ENCODE results near the gene CUX1.

Gene CUX1

GRCh38 chr7:102306916-102307677 lies 489.7 kb downstream of the CUX1 start:
- H3K4me3 ChIP-seq (ENCODE audit: control insufficient read depth, low read depth, low read length) = no peak overlapping the region
- TF ChIP-seq CTCF (conservative IDR thresholded peaks at IDR 0.05; ENCODE audit: control insufficient read depth, insufficient read depth, low read depth, low read length) = no peak
- no peak for DNase-seq (ENCODE audit: low read depth)

GRCh38 chr7:102310414-102310815 lies 493.0 kb downstream of the CUX1 start:
- H3K4me3 ChIP-seq (ENCODE audit: control insufficient read depth, low read depth, low read length) = no peak overlapping the region
- DNase-seq (ENCODE audit: low read depth) = no peak
- TF ChIP-seq CTCF (conservative IDR thresholded peaks at IDR 0.05; ENCODE audit: control insufficient read depth, insufficient read depth, low read depth, low read length) = no peak

GRCh38 chr7:102312317-102312716 lies 494.9 kb downstream of the CUX1 start:
- H3K4me3 ChIP-seq (ENCODE audit: control insufficient read depth, low read depth, low read length) = no peak overlapping the region
- no peak for DNase-seq (ENCODE audit: low read depth)
- TF ChIP-seq CTCF (conservative IDR thresholded peaks at IDR 0.05; ENCODE audit: control insufficient read depth, insufficient read depth, low read depth, low read length) = no peak

- no peak for TF ChIP-seq CTCF (conservative IDR thresholded peaks at IDR 0.05; ENCODE audit: control insufficient read depth, insufficient read depth, low read depth, low read length)
- DNase-seq (ENCODE audit: low read depth) = no peak
- no peak overlapping the region for H3K4me3 ChIP-seq (ENCODE audit: control insufficient read depth, low read depth, low read length)
Measured at GRCh38 chr7:102313997-102314780, 496.8 kb downstream of the CUX1 start.

GRCh38 chr7:102317231-102318059 lies 500.0 kb downstream of the CUX1 start:
- no peak for DNase-seq (ENCODE audit: low read depth)
- no peak overlapping the region for H3K4me3 ChIP-seq (ENCODE audit: control insufficient read depth, low read depth, low read length)
- no peak for TF ChIP-seq CTCF (conservative IDR thresholded peaks at IDR 0.05; ENCODE audit: control insufficient read depth, insufficient read depth, low read depth, low read length)

GRCh38 chr7:102318482-102318971 lies 501.1 kb downstream of the CUX1 start:
- H3K4me3 ChIP-seq (ENCODE audit: control insufficient read depth, low read depth, low read length) = no peak overlapping the region
- DNase-seq (ENCODE audit: low read depth) = peak; percentile 10
- TF ChIP-seq CTCF (conservative IDR thresholded peaks at IDR 0.05; ENCODE audit: control insufficient read depth, insufficient read depth, low read depth, low read length) = no peak

Measured in fibroblast of mammary gland (primary cell).